Left hindlimb (tissue), 1 donor: ENCODE data around the gene PDE9A.

Experiments
- DNase-seq: peaks from one replicate; pipeline ENCODE4 v3.0.0-alpha.2; 2018

Gene PDE9A

DNA sequence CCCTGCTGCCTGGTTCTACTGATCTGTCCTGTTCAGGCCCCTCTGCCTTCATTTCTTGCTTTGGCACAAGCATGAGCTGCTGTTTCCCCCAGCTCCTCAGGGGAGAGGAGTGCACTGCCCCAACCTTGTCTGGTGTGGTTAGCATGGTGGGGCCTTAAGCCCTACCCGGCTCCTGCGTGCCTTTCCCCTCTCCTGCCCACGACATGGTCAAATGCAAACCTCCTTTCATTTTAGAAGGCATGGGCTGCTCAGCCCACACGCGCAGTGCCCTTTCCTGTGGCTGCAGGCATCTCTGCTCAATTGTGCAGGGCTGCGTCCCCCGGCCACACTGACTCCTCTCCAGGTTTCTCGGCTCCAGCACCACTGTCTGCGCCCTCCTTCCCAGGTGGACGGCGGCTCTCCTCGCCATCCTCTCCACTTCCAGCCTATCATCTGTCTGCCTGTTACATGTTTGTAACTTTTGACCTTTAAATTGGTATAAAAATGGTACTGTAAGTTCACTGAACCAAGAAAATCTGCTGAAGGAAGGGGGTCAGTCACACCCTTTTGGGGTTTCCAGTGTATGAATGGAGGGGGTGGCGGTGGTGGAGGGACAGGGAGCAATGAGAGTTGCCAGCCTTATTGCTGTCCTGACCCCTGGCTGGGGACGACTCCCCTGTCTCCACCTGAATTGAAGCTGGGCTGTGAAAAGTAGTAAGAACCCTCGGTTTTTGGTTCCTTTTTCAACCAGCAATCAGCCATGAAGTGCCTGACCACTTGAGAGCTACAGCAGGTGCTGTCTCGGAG, 5.1 kb downstream of the PDE9A start:
- no peak for DNase-seq

DNA sequence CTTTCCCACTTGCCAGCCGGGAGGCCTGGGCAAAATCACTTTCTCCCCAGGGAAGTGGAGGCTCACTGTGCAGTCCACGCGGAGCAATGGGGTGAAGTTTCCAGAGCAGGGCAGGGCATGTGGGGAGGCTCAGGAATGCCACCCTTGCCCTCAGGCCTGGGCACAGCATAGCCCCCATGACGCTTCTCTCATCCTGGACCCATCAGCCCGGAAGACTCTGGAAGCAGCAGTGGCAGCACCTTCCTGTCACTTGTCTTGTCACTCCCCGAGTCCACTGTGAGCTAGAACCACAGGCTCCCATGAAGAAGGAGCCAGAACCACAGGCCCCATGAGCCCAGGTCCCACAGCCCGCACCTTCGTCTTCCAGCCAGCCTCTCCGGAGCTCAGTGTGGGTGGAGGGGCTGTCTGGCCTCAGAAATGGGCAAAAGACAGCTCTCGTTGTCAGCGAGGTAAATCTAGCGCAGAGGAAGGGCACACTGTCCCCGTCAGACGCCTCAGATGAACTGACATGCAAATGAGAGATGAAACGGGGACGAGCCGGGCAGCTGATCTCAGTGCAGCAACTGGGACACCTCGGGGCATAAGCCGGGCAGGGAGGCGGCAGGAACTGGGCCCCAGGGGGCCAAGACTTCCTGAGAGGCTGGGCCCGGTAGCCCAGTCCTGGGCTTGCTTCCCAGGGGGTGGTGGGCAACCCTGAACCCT, 6.1 kb downstream of the PDE9A start:
- DNase-seq = no peak

DNA sequence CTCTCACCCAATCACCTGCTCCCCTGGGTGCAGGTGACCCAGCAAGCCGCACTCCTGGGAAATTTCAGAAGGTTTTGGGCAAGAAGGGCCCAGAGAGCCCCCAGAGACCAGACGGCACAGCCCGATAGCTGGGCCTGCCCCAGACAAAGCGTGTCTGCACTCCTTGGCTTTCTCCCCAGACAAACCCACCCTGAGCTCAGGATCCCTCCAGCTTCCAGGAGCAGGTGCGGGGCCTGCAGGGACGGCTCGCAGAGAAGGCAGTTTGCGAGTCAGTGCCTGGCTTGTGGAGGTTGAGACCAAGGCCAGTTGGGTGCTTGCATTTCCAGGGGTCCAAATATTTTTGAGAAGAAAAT, 6.7 kb downstream of the PDE9A start:
- DNase-seq = no peak

- no peak for DNase-seq
Observed at GRCh38 chr21:42661688-42662429, 8.4 kb downstream of the PDE9A start.

- no peak for DNase-seq
Observed at GRCh38 chr21:42662430-42663199, 9.2 kb downstream of the PDE9A start.

- DNase-seq = no peak
Observed at GRCh38 chr21:42663200-42663750, 9.9 kb downstream of the PDE9A start.

GRCh38 chr21:42663860-42664535, 10.6 kb downstream of the PDE9A start:
- DNase-seq = no peak

- DNase-seq = no peak
Observed at GRCh38 chr21:42664614-42665013, 11.2 kb downstream of the PDE9A start.

GRCh38 chr21:42665026-42665425, 11.6 kb downstream of the PDE9A start:
- DNase-seq = no peak

DNA sequence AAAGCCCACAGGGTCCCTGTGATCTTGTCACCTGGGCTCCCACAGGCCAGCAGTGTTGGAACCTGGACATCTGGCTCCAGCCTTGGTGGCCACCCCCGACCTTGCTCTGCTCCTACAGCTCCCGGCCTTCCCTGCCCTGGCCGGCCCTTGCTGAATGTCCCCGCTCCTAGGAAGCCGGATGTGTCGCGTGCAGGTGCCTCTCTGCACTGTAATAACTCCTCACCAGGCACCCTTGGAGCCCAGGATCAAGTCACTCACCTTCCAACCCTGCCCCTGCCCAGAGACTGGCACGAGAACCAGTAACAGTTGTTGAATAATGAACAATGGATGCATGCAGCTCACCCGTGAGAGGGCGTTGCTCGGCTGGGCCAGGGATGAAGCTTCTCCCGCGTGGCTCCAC, 12.1 kb downstream of the PDE9A start:
- DNase-seq = no peak

DNA sequence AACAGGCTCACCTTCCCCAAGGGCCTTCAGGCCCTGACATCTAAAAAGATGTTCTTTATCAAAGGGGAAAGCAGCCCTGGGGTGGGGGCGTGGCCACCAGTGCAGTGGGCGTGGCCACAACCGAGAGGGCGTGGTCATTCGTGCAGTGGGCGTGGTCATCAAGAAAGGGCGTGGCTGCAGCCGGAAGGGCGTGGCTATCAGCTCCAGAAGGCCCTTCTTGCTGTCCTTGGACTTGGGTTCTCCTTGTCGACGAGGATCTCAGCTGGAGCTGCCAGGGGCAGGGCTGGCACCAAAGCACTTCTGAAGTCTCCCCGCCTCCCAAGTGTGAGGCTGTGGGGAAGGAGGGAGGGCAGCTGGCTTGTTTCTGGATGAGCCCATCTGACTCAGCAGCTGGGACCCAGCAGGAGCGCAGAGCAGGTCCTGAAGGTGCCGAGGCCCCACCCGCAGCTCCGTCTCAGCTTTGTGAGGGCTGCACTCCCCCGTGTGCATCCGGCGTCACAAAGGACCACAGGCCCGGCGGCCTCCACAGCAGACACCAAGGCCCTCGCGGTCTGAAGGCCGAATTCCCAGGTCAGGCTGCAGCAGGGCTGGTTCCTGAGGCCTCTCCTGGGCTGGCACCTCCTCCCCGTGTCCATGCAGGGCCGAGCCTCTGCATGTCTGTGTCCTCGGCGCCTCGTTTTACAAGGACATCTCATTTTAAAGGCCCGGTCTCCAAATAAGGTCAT, 12.8 kb downstream of the PDE9A start:
- DNase-seq = no peak

- no peak for DNase-seq
Observed at GRCh38 chr21:42666925-42667324, 13.5 kb downstream of the PDE9A start.

DNA sequence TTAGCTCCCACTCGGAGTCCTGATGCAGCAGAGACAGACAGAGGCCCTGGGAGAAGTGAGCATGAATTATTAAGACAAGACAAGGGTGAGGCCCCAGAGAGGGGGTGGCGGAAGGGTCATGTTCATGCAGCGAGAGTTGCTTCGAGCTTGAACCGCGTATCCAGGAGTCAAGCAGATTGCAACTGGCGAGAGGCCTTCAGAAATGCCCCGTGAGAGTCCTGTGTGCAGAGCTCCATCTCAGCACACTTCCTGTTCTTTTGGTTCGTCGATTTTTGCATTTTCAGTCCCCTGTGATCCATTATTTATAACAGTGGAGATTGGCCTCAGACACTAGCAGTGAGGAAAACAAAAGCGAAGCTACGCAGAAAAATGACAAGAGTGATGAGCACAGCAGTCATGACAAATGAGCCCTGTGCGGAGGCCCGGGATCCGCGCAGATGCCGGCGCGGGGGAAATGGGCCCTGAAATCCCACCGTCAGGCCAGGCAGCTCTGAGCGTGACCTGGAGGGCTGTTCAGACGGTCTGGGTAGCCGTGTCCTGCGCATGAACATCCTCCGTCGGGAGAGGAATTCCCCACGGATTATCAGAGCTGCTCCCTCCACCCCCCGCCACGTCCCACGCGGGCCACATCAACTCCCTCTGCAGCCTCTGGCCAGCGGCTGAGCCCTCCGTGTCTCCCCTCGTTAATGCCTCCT, 15.0 kb downstream of the PDE9A start:
- DNase-seq = no peak

GRCh38 chr21:42669041-42669440, 15.6 kb downstream of the PDE9A start:
- DNase-seq = no peak

DNA sequence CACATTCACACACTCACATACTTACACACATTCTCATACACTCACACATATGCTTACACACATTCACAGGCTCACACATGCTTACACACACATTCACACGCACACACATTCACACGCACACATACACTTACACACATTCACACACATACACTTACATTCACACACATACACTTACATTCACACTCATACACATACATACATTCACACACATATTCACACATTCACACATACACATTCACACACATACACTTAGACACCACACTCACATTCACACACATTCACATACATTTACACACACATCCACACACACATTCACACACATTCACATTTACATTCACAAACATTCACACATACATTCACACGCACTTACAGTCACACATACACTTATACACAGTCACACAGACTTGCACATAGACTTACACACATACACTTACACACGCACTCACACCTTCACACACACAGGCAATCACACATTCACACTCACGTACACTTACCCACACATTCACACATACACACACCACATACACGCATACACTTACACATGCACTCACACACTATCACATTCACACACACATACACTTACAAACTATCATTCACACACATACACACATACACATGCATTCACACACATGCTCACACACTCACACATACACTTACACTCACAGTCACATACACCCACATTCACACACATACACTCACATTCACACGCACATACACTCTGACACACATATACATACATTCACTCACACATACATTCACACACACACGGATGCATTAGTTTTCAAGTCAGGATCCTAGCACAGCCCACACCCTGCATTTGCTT, 16.8 kb downstream of the PDE9A start:
- DNase-seq = no peak

GRCh38 chr21:42670884-42671283, 17.5 kb downstream of the PDE9A start:
- DNase-seq = no peak

DNA sequence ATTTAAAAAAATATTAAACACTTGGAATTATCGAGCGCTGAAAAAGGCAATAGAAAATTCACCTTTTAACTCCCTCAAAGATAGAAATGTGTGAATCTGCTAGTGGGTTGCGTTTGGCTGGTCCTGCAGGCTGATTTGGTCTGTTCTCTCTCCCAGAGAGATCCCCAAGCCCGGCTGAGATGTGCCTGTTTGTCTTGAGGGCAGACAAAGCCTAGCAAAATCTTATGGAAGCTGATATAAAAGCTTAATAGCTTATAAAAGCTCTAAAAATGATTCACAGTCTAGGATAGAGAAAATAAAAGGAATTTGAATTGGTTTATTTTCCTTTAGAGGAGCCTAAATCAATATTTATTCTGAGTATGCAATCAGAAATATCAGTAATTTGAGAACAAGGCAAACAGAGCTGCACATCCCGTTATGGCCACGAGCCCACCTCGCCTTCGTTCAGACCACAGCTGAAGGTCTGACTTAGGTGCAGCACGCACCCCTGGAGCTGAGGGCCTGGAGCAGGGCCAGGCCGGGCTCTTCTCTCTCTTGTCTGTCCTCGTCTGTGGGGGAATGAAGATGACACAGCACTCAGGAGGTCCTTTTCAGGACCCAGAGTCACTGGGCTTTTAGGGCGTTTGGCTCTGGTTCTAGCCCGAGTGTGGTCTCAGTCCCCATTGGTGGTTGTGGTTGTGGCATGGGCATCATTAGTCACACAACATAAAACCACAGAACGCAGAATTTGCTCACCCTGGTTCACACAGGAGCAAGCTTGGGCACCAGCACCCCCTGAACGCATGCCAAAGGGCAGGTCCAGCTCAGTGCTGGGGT, 18.6 kb downstream of the PDE9A start:
- DNase-seq = no peak

GRCh38 chr21:42672699-42673458, 19.5 kb downstream of the PDE9A start:
- DNase-seq = no peak
